Muscle of leg (tissue), 11 donors: ENCODE data around the gene IMPA2. TPM values are rescaled to one million over a fixed set of nuclear protein-coding genes. Genes with fewer than 3 reads are reported as not detected.
"Not testable (repeated sequence)": the region's sequence is repeated elsewhere in the genome, so short reads cannot be mapped to it uniquely, and the experiment has no call there.

Experiments used
- DNase-seq: peaks from one replicate; pipeline ENCODE4 v3.0.0; 2013
- H3K27ac ChIP-seq: one replicate; pipeline ENCODE4 v1.5.1; 2013; ENCODE audit warnings: mild to moderate bottlenecking, low read length, control low read depth
- H3K27me3 ChIP-seq: one replicate; pipeline ENCODE4 v1.6.1; 2013; ENCODE audit warnings: low read length; ENCODE audit not compliant: control insufficient read depth, insufficient read depth
- H3K36me3 ChIP-seq: one replicate; pipeline ENCODE4 v1.6.1; 2013; ENCODE audit warnings: low read length; ENCODE audit not compliant: control insufficient read depth, insufficient read depth
- H3K4me1 ChIP-seq: one replicate; pipeline ENCODE4 v1.6.1; 2013; ENCODE audit warnings: low read length; ENCODE audit not compliant: control insufficient read depth, insufficient read depth
- H3K4me3 ChIP-seq: one replicate; pipeline ENCODE4 v1.5.1; 2013; ENCODE audit warnings: low read length, control low read depth
- H3K9me3 ChIP-seq: replicated peaks from 2 replicates; pipeline ENCODE4 v1.6.1; 2013; ENCODE audit warnings: low read depth, low read length; ENCODE audit not compliant: control insufficient read depth
- WGBS: methylation state at CpG from one replicate; pipeline ENCODE4 v1.1.5; 2013; ENCODE audit warnings: missing lambda C conversion rate; ENCODE audit not compliant: insufficient coverage; 5-methylcytosine and 5-hydroxymethylcytosine counted together
- polyA plus RNA-seq, 8 donors: library from polyadenylated mRNA; unstranded; fragments of 120-200 nt; gene quantifications; one replicate each; pipeline versions ENCODE4 v1.2.1 to v1.2.3, GENCODE V29; 2013; ENCODE audit warnings: inconsistent platforms in 1 of 8, low replicate concordance in 1 of 8; ENCODE audit not compliant: insufficient read length in 8 of 8, insufficient read depth in 1 of 8
- total RNA-seq: library from RNA; stranded (reverse); fragments of 120-200 nt; gene quantifications from one replicate; pipeline ENCODE4 v1.2.4, GENCODE V29; 2013

The IMPA2 gene
- total and polyA plus RNA-seq, 9 donors = 18.0 to 31.5 (median 23.1) TPM

DNA sequence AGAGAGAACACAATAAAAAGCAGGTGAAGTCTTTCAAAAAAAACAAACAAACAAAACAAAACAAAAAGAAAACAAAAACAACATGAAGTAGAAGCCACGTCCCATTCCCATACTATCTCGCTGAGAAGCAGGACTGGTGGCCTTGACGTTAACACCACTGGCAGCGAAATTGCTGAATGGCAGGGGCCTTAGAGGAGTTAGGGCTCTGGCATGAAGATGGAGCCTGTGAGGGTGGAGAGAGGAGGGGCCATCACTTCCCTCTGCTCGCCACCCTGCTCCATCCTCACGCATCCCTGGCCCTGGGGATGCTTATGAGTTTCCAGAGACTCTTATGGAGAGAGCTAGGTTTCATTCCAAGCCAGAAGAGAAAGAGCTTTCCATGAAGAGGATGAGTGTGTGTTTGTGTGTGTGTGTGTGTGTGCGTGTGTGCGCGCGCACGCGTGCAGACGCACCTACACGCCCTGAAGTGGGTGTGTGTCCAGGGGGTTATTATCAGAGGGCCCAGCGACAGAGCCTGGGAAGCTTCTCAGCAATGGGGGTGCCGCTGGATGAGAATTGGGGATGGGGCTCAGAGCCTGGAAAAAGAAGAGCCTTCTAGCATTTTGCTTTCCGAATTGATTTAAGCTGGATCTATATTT is 20.4 kb upstream of the IMPA2 start:
- Histone ChIP-seq H3K4me1 (no peaks in the 10 kb centered on the region), H3K36me3 (no peaks in the 10 kb centered on the region), H3K27me3 (no peaks in the 10 kb centered on the region), H3K4me3 (no peak overlapping the region), H3K27ac (no peak overlapping the region), H3K9me3 (no peaks in the 10 kb centered on the region)
- DNase-seq = no peak
- WGBS = 85% methylated on average over 9 of the region's 17 CpGs

DNA sequence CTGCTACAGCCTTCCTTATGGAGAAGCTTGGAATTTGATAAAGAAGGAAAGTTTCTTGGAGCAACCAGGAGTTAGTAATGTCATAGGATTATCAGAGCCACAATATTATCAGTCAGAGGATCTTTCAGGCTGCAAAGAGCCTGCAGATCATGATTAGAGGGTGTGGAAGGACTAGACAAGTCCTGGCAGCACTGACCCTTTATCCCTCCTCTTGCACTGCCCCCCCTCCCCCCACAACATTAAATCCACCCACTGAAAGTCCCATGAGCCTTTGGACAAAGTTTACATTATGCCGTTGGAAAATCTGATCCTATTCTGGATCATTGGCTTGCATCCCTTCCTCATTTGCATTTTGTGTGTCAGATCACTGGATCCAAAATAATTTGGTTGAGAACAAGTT is 18.7 kb upstream of the IMPA2 start:
- peak; percentile 63 for DNase-seq
- Histone ChIP-seq H3K9me3 (no peaks in the 10 kb centered on the region), H3K4me3 (no peak overlapping the region), H3K27me3 (no peaks in the 10 kb centered on the region), H3K4me1 (no peaks in the 10 kb centered on the region), H3K27ac (peak overlapping the region; percentile 10), H3K36me3 (no peaks in the 10 kb centered on the region)
- WGBS = 20% methylated on average over 1 of the region's 1 CpG

DNA sequence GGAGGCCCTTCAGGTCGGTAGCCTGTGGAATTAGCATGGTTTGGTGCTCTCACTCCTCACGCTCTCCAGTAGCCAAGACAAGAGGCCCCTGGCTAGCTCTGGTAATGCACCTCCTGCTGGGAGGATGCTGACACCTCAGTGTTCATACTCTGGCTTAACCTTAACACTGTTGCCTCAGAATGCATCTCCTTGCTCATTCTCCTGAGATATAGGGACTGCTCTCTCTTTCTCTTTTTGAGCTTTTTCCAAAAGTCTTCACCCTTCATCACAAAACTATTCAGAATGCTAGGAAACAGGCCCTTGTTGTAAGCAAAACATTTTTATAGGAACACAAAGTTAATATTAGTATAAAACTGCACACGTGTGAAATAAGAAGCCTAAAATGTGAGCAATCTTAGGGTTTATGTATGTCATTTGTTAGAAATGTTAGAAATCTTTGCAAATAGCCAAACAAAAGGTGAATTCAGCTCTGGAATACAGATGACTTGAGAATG is 17.3 kb upstream of the IMPA2 start:
- no CpG with 5 or more reads among the region's 3 CpGs for WGBS
- no peaks in the 10 kb centered on the region for H3K4me1 ChIP-seq
- no peaks in the 10 kb centered on the region for H3K27me3 ChIP-seq
- no peaks in the 10 kb centered on the region for H3K9me3 ChIP-seq
- no peak overlapping the region for H3K27ac ChIP-seq
- H3K36me3 ChIP-seq = no peaks in the 10 kb centered on the region
- H3K4me3 ChIP-seq = no peak overlapping the region
- DNase-seq = peak; percentile 53

DNA sequence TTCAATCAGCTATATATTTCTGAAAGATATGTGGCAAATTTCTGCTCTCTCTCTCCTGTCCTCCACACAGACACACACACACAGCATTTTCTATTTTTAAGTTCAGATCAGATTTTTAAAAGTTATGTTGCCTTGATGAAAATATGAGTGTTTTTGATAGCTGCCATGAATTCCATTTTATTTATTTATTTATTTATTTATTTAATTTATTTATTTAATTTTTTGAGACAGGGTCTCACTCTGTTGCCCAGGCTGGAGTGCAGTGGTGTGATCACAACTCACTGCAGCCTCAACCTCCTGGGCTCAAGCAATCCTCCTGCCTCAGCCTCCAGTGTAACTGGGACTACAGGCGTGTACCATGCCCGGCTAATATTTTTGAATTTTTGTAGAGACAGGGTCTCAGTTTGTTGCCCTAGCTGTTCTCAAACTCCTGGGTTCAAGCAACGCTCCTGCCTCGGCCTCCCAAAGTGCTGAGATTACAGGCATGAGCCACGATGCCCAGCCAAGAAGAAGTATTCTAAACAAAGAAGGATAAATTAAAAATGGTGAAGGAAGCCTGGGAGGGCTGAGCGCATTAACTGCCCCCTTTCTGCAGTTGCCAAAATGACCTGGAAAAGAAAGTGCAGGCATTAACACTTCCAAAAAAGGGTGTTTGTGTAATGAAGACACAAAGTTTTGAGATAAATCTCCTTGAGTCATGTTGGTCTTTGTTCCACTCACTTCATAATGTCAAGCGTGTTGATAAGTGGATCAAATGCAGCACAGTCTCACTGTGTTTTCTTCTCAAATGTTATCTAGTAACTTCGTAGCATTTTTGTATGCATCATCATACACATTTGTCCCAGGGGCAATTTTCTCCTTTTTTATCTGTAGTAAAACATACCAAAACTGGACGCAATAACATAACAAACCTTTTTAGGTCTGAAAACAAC is 11.1 kb upstream of the IMPA2 start:
- H3K4me3 ChIP-seq = no peak overlapping the region
- no peaks in the 10 kb centered on the region for H3K4me1 ChIP-seq
- H3K9me3 ChIP-seq = no peaks in the 10 kb centered on the region
- 69% methylated on average over 6 of the region's 9 CpGs for WGBS
- no peaks in the 10 kb centered on the region for H3K27me3 ChIP-seq
- no peaks in the 10 kb centered on the region for H3K36me3 ChIP-seq
- no peak for DNase-seq
- no peak overlapping the region for H3K27ac ChIP-seq

DNA sequence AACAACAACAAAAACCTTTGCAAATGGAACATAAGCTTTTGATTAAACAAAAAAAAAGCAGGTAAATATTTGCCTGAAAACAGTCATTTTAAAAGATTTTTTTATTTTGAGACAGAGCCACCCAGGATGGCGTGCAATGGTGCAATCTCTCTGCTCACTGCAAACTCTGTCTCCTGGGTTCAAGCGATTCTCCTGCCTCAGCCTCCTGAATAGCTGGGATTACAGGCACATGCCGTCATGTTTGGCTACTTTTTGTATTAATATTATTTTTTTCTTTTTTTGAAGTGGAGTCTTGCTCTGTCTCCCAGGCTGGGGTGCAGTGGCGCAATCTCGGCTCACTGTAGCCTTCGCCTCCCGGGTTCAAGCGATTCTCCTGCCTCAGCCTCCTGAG is 10.5 kb upstream of the IMPA2 start:
- H3K27me3 ChIP-seq, H3K36me3 ChIP-seq, H3K27ac ChIP-seq, H3K4me1 ChIP-seq, DNase-seq, H3K9me3 ChIP-seq, H3K4me3 ChIP-seq: not testable (repeated sequence)
- WGBS = 44% methylated on average over 1 of the region's 8 CpGs

DNA sequence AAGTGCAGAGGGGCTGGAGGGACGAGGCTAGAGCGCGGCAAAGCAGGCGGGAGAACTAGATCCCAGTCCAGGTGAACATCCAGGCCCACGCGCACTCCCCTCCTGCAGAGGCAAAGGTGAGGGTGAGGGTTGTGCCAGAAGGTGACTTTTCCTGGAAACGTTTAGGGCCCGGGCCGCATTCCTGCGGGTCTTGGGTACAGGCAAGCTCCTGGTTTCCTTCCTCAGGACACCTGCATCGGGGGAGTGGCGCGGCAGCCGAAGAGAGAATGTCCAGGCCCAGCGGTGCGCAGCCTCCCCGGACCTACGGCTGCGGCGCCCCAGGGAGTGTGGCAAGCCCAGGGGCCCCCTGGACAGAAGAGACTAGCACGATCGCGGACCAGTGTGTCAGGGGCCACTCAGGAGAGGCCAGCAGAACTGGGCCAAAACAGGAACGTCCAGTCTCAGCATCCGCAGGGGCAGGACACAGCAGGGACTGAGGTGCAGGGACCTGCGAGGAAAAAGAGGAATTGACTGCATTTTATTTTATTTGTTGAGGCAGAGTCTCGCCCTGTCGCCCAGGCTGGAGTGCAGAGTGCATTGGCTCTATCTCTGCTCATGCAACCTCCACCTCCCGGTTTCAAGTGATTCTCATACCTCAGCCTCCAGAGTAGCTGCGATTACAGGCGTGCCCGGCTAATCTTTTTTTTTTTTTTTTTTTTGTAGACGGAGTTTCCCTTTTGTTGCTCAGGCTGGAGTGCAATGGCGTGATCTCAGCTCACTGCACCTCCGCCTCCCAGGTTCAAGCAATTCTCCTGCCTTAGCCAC is 8.7 kb upstream of the IMPA2 start:
- Histone ChIP-seq H3K4me3 (no peak overlapping the region), H3K4me1 (peaks cover 2% of the 10 kb centered on the region), H3K36me3 (no peaks in the 10 kb centered on the region), H3K9me3 (no peaks in the 10 kb centered on the region), H3K27ac (no peak overlapping the region), H3K27me3 (no peaks in the 10 kb centered on the region)
- DNase-seq = no peak
- 80% methylated on average over 28 of the region's 35 CpGs for WGBS

DNA sequence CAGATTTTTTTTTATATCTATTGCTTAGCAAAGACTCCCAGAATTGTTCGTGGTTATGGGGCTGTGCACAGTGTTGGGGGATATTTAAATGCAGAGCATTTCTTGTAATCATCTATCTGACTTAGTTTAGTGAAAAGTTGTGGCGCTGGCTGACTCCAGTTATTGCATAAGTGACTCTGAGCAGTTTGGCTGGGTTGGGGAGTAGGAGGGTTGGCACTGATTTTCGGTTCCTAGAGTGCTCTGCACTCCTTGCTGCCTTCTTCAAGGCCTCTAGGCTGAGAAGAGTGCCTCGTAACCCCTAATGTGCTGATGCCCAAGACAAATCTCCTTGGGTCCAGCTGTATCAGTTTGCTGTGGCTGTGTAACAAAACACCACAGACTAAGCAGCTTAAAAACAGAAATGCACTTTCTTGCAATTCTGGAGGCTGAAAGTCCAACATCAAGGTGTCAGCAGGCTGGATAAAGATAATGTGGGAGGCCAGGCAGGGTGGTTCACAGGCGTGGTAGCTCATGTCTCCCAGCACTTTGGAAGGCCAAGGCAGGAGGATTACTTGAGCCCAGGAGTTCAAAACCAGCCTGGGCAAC is 6.5 kb upstream of the IMPA2 start:
- 84% methylated on average over 3 of the region's 5 CpGs for WGBS
- H3K4me3 ChIP-seq = no peak overlapping the region
- no peaks in the 10 kb centered on the region for H3K9me3 ChIP-seq
- H3K27me3 ChIP-seq = no peaks in the 10 kb centered on the region
- H3K27ac ChIP-seq = no peak overlapping the region
- DNase-seq = no peak
- H3K4me1 ChIP-seq = peaks cover 4% of the 10 kb centered on the region
- no peaks in the 10 kb centered on the region for H3K36me3 ChIP-seq

DNA sequence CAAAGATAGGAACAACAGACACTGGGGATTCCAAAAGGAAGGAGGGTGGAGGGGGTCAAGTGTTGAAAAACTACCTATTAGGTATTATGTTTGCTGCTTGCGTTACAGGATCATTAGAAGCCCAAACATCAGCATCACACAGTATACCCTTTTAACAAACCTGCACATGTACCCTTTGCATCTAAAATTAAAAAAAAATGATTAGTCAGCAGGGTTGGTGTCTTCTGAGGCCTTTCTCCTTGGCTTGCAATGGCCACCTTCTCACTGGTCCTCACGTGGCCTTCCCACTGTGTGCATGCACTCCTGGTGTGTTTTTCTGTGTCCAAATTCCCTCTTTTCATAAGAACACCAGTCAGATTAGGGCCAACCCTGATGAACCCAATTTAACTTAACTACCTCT is 5.6 kb upstream of the IMPA2 start:
- Histone ChIP-seq H3K36me3 (no peaks in the 10 kb centered on the region), H3K27ac (no peak overlapping the region), H3K4me3 (no peak overlapping the region), H3K9me3 (no peaks in the 10 kb centered on the region), H3K4me1 (peaks cover 10% of the 10 kb centered on the region), H3K27me3 (no peaks in the 10 kb centered on the region)
- no peak for DNase-seq
- WGBS = 81% methylated on average over 1 of the region's 2 CpGs

DNA sequence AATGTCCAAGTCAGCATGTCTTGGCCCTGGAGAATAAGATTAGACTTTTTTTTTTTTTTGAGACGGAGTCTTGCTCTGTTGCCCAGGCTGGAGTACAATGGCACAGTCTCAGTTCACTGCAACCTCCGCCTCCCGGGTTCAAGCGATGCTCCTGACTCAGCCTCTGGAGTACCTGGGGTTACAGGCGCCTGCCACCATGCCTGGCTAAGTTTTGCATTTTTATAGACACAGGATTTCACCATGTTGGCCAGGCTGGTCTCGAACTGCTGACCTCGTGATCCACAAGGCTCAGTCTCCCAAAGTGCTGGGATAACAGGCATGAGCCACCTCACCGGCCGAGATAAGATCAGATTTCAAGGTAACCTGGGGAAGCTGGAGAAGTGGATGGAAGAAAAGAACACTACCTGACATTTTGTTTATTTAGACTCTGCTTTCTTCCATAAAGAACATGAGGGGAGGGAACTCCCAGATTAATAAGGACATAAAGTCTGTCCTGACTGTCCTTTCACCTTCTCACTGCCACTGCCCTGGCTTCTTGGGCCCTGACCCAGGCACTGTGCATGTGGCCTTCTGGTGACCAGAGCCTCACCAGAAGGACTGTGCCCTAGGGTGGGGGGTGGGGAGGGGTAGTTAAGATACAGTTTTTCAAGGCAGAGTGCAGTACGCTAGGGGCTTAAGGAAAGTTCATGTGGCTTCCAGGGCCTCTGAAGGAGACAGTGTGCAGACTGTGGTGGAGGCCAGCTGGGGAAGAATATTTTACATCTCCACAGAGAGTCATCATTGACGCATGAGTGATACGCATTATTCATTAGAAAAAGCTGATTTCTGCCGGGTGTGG is 4.8 kb upstream of the IMPA2 start:
- DNase-seq = peak; percentile 92
- 80% methylated on average over 8 of the region's 13 CpGs for WGBS

More for the DNA sequence above, 4.8 kb upstream of the IMPA2 start:
- Histone ChIP-seq H3K9me3 (no peaks in the 10 kb centered on the region), H3K4me3 (no peak overlapping the region), H3K4me1 (peaks cover 10% of the 10 kb centered on the region), H3K27ac (peak overlapping the region; percentile 78), H3K36me3 (no peaks in the 10 kb centered on the region), H3K27me3 (no peaks in the 10 kb centered on the region)
